GM04504 (cell line): ENCODE results near the gene FAM47E.

Experiments used
- DNase-seq: peaks from one replicate; pipeline ENCODE4 v3.0.0-alpha.2; 2012; ENCODE audit warnings: low read depth

FAM47E gene

DNA sequence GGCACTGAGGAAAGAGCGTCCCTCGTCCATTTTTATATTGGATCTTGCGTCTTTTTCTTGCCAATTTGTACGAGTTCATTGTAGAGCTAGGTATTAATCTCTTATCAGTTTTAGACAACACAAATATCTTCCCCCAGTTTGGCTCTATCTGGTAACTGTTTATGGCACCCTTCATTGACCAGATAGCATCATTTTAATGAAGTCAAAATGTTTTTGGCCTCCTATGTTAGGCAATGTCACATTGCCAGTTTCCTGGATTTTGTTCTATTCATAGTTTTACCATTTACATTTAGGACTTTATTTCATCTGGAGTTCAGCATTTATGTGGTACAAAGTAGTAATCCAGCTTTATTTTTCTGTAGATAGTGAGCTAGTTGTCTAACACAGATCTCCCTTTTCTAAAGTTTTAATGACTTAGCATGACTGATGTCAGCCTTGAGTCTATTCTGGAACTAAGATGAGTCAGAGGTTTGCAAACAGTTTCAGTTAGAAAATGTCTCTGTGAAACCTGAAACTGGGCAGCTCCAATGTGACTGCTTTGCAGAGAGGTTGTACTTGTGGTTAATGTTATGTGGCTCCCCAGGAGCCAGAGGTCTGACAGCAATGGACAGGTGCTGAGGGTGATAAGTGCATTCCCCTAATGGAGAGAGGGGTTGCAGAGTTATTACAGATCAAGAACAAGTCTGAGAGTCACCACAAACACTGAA is 49.7 kb downstream of the FAM47E start:
- peak; percentile 61 for DNase-seq

GRCh38 chr4:76301775-76302162 is 50.2 kb downstream of the FAM47E start:
- no peak for DNase-seq

GRCh38 chr4:76302826-76303438 is 51.4 kb downstream of the FAM47E start:
- DNase-seq, result no peak

GRCh38 chr4:76305033-76305687 is 53.6 kb downstream of the FAM47E start:
- no peak for DNase-seq

GRCh38 chr4:76305971-76306881 is 54.7 kb downstream of the FAM47E start, which contains the start of gene STBD1:
Gene STBD1 (plus strand): TSS chr4:76306733. CDS start chr4:76306770, 37 bp downstream.
- DNase-seq, result peak; percentile 40

DNA sequence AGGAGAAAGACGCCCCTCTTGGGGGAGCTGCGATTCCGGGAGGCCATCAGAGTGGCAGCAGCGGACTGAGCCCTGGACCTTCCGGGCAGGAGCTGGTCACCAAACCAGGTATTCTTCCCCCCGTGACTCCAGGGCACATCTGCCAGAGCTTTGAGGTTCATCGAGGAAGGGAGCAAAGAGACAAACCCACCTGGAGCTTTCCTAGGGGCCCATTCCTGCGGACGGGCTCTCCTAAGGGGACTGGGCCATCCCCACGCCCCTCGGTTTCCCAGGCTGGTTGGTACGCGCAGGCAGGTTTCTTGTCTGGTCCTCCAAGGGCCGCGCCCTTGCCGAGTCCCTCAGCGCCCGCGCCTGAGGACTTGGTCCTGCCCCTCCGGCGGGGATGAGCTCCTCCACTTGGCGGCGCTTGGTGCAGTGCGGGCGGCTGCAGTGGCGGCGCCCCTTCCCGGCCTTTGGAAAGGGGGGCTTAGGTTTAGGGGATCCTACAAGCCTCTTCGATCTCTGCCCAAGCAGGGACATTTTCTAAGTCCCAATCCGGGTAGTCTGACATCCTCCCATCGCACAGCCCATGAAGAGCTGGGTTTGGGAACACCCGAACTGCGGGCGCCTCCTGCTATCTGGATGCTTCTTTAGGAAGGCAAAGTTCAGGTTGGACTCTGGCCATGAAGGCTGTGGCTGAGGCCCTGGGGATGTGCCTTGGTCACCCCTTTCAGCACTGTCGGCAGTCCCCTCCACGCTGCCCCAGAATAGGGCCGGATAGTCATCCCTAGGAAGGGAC is 55.5 kb downstream of the FAM47E start:
- DNase-seq, result peak; percentile 39

- DNase-seq, result no peak
Observed at GRCh38 chr4:76307660-76308014, 56.1 kb downstream of the FAM47E start.

DNA sequence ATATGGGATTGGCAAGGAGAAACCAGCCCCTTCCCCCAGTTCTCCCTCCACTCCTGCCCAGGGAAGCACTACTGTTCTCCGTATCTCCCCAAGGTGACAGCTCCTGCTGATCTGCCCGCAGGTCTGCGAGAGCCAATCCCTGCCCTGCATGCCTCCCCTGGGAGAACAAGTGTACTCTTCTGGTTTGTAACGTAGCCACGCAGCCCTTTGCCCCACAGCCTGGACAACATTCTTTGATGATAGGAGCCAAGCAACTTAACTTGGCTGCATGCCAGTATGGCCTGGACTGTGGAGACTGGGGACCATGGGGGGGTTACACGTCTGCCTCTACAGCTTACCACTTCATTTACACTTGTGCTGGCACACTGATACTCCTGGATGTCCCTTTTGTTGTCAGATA is 57.0 kb downstream of the FAM47E start:
- no peak for DNase-seq

- no peak for DNase-seq
Observed at GRCh38 chr4:76309939-76310550, 58.5 kb downstream of the FAM47E start.

- DNase-seq, result no peak
Observed at GRCh38 chr4:76310683-76311082, 59.2 kb downstream of the FAM47E start.

GRCh38 chr4:76311896-76312331 is 60.4 kb downstream of the FAM47E start:
- no peak for DNase-seq

DNA sequence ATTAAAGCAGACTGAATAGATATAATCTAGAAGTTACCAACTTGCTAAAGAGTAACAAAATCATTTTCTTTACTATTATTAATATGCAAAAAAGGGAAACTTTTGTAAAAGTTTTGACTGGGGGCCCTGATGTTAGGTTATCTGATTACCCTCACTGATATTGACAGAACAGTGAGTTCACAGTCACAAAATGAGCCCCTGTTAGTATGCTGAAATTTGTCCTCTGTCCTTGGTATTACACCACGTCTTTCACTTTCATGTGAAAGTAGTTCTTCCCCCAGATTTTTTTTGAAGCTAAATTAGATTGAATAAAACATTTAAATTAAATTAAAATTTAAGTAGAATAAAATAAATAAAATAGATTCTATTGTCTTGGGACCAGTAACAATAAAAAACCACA is 60.9 kb downstream of the FAM47E start:
- no peak for DNase-seq

DNA sequence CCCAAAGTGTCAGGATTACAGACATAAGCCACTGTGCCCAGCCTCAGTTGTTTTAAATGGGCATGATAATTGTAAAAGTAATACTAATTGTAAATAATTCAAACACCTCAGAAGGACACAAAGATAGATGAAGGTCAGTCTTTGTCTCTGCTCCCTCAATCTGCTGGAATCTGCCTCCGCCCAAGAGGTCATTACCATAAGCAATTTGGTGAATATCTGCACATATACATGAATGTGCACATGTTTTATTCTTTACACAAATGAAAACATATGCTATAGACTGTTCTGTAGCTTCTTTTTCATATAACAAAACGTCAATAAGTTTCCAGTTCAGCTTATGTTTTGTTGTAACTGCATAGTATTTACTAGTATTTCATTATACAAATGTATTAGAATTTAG is 62.0 kb downstream of the FAM47E start:
- no peak for DNase-seq

- no peak for DNase-seq
Observed at GRCh38 chr4:76315267-76315918, 63.9 kb downstream of the FAM47E start.

GRCh38 chr4:76316131-76316530 is 64.6 kb downstream of the FAM47E start:
- no peak for DNase-seq

DNA sequence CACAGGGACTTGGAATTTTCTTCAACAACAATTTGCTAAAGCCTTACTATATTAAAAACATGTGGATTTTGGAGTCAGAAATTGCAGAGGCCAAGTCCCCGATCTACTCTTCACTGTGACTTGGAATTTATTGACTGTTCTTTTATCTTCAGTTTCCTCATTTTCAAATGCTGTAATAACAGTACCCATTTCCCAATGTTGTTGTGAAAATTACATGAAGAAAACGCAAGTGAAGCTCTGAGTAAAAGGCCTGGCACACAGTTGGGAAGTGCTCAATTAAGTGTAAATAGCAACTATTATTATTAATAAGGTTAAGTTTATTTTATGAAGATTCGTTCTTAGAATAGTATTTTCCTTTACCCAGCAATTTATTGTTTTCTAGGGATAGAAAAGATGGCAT is 70.7 kb downstream of the FAM47E start:
- no peak for DNase-seq

DNA sequence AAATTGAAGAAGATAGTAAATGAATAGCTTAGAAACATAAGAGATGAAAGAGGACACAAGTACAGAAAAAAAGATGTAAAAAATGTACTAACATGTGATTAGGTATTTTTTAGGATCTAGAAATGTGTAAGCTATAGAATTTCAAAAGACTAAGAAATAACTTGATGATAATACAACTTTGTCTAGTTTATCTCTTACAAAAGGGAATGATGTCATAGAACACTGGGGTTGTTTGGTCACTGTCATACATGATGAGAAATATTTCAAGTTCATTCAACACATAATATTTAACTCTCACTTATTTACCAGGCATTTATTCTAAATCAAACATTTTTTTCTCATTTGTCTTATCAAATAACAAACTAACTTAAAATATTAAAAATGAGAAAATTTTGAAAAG is 73.6 kb downstream of the FAM47E start:
- no peak for DNase-seq

DNA sequence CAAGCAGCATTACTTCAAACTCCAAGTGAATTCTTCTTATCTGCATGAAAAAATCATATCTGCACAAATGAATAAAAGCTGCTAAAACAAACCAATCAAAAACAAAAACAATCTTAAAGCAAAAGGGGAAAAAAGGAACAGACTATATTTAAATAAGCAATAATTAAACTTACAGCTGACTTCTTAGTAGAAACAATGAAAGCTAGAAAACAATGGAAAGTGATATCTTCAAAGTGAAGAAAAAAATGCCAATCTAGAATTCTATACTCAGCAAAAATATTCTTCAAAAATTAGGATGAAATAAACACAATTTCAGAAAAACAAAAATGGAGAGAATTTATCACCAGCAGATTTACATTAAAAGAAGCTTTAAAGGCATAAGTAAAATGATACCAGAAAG is 75.0 kb downstream of the FAM47E start:
- no peak for DNase-seq
